Transverse colon (tissue), 4 donors: ENCODE measurements around the gene CPXM1. TPM values are rescaled to one million over a fixed set of nuclear protein-coding genes. Genes with fewer than 3 reads are reported as not detected.

Source experiments
- DNase-seq: peaks from one replicate; pipeline ENCODE4 v3.0.0-alpha.2; 2019
- H3K27ac ChIP-seq, 4 donors: fragments of 200-600 bp; sonication (generic); 2 replicates each; pipeline ENCODE4 v1.5.1; 2016 to 2018; ENCODE audit warnings: inconsistent platforms in 4 of 4
- H3K27me3 ChIP-seq: fragments of 200-600 bp; sonication (generic); 2 replicates; pipeline ENCODE4 v1.5.1; 2017; ENCODE audit warnings: inconsistent platforms
- H3K36me3 ChIP-seq, 4 donors: fragments of 200-600 bp; sonication (generic); 2 replicates each; pipeline ENCODE4 v1.5.1; 2017 to 2019; ENCODE audit warnings: inconsistent platforms in 4 of 4
- H3K4me1 ChIP-seq, 4 donors: fragments of 200-600 bp; sonication (generic); 2 replicates each; pipeline ENCODE4 v1.5.1; 2017 to 2020; ENCODE audit warnings: inconsistent platforms in 4 of 4
- H3K4me3 ChIP-seq, 4 donors: fragments of 200-600 bp; sonication (generic); 1 replicate in 1 of 4; 2 replicates in 3 of 4; pipeline versions ENCODE4 v1.5.1 to v1.6.1; 2017 to 2019; ENCODE audit warnings: inconsistent platforms in 4 of 4
- H3K9me3 ChIP-seq, 2 donors: fragments of 200-600 bp; sonication (generic); 2 replicates each; pipeline ENCODE4 v1.5.1; 2017 to 2019; ENCODE audit warnings: inconsistent platforms in 2 of 2
- CTCF ChIP-seq, 5 experiments: fragments of 200-600 bp in 3 of 5; fragments of 450-650 bp in 2 of 5; sonication (generic) in 3 of 5; IDR thresholded peaks; 1 replicate in 2 of 5; 2 replicates in 3 of 5; pipeline ENCODE4 v1.5.1; 2016 to 2017; ENCODE audit warnings: antibody characterized with exemption in 5 of 5, inconsistent platforms in 3 of 5, mild to moderate bottlenecking in 2 of 5, moderate library complexity in 1 of 5
- EP300 ChIP-seq: sonication (generic); formaldehyde crosslinking; IDR thresholded peaks from one replicate; pipeline ENCODE4 v1.6.1; 2017; ENCODE audit warnings: antibody characterized with exemption, low read depth
- POLR2A ChIP-seq: fragments of 450-650 bp; IDR thresholded peaks from one replicate; pipeline ENCODE4 v1.6.1; 2016; ENCODE audit warnings: antibody characterized with exemption, mild to moderate bottlenecking, moderate library complexity
- POLR2AphosphoS5 ChIP-seq, 3 donors: sonication (generic); formaldehyde crosslinking; IDR thresholded peaks; one replicate each; pipeline ENCODE4 v1.6.1; 2016; ENCODE audit warnings: antibody characterized with exemption in 3 of 3
- WGBS, 2 donors: methylation state at CpG; one replicate each; pipeline ENCODE4 v1.1.5; 2018; ENCODE audit warnings: low coverage in 1 of 2; 5-methylcytosine and 5-hydroxymethylcytosine counted together
- in situ Hi-C, 4 donors: fragments of 200-750 bp; cut with MboI; loops; one replicate each; pipeline versions ENCODE4 v1.15.0 to v1.15.1; 2017; ENCODE audit warnings: low sequenced_read_pairs in 3 of 4, low pct_ligation_motif_present in 1 of 4, low pct_unique_long_range_greater_than_20kb in 1 of 4
- intact Hi-C: fragments of 100-400 bp; cut with DNase I; formaldehyde crosslinking; loops from one replicate; pipeline ENCODE4 v1.15.1; 2023; ENCODE audit warnings: low total_unique reads
- total RNA-seq, 4 donors: library from RNA; depleted of rRNA; stranded (reverse); fragments of >200 nt; gene quantifications; one replicate each; pipeline ENCODE4 v1.1.0, GENCODE V29; 2016

CPXM1 gene
- total RNA-seq, 4 donors from 2014 or later, result 0.80 to 2.6 (median 1.0) TPM

GRCh38 chr20:2751878-2752566 is 48.4 kb downstream of the CPXM1 start:
- no peak for TF ChIP-seq CTCF (IDR thresholded peaks at IDR 0.05)
- no peak for TF ChIP-seq POLR2A
- no peak for TF ChIP-seq POLR2AphosphoS5 (IDR thresholded peaks at IDR 0.05)
- no peak for TF ChIP-seq EP300
- DNase-seq, result peak; percentile 50
- H3K36me3 ChIP-seq, result no peaks in the 10 kb centered on the region
- WGBS, 2 donors, result 1% methylated on average over 57 of the region's 93 CpGs; no CpG with 5 or more reads in 1 of the 2 donors
- in situ Hi-C loops, result no loop called here
- intact Hi-C loops, result no loop called here
- H3K4me3 ChIP-seq, result peak overlapping the region; percentile 18 to 44 (median 33)
- no peaks in the 10 kb centered on the region for H3K9me3 ChIP-seq
- peak overlapping the region; percentile 16 to 78 (median 52) for H3K27ac ChIP-seq
- peaks cover 12% of the 10 kb centered on the region for H3K27me3 ChIP-seq
- H3K4me1 ChIP-seq, result peaks cover 15 to 30% (median 29%) of the 10 kb centered on the region in 4 donors

- 4 to 11% methylated on average over 7 to 13 of the region's 26 CpGs for WGBS, 2 donors
- Histone ChIP-seq H3K27me3 (peaks cover 12% of the 10 kb centered on the region), H3K4me1 (peaks cover 15 to 30% (median 29%) of the 10 kb centered on the region in 4 donors), H3K27ac (peak overlapping the region; percentile 16 to 78 (median 52)), H3K36me3 (no peaks in the 10 kb centered on the region), H3K4me3 (peak overlapping the region; percentile 11 to 44 (median 28)), H3K9me3 (no peaks in the 10 kb centered on the region)
- no peak for DNase-seq
- intact Hi-C loops, result no loop called here
- in situ Hi-C loops, result no loop called here
- no peak for TF ChIP-seq POLR2A
- TF ChIP-seq POLR2AphosphoS5 (IDR thresholded peaks at IDR 0.05), result no peak
- TF ChIP-seq EP300, result no peak
- no peak for TF ChIP-seq CTCF (IDR thresholded peaks at IDR 0.05)
Observed at GRCh38 chr20:2751347-2751877, 49.0 kb downstream of the CPXM1 start.

- H3K36me3 ChIP-seq, result no peaks in the 10 kb centered on the region
- WGBS, 2 donors, result 6 to 9% methylated on average over 6 to 34 of the region's 34 CpGs
- peak overlapping the region; percentile 16 to 78 (median 52) for H3K27ac ChIP-seq
- TF ChIP-seq EP300 (no peak), POLR2AphosphoS5 (IDR thresholded peaks at IDR 0.05) (no peak), POLR2A (peak; percentile 4), CTCF (IDR thresholded peaks at IDR 0.05) (no peak)
- no peaks in the 10 kb centered on the region for H3K9me3 ChIP-seq
- peak; percentile 52 for DNase-seq
- H3K4me1 ChIP-seq, result peaks cover 15 to 30% (median 29%) of the 10 kb centered on the region in 4 donors
- peaks cover 12% of the 10 kb centered on the region for H3K27me3 ChIP-seq
- peak overlapping the region in 2 of 4 donors; percentile 39 to 44 for H3K4me3 ChIP-seq
- intact Hi-C loops (no loop called here), in situ Hi-C loops (no loop called here)
Observed at GRCh38 chr20:2750491-2751251, 49.8 kb downstream of the CPXM1 start.

GRCh38 chr20:2749951-2750490 is 50.4 kb downstream of the CPXM1 start:
- no peak overlapping the region for H3K4me3 ChIP-seq
- H3K36me3 ChIP-seq, result no peaks in the 10 kb centered on the region
- H3K27ac ChIP-seq, result peak overlapping the region in 1 of 4 donors; percentile 75
- 35% methylated on average over 30 of the region's 30 CpGs; no CpG with 5 or more reads in 1 of the 2 donors for WGBS, 2 donors
- in situ Hi-C loops (no loop called here), intact Hi-C loops (no loop called here)
- no peaks in the 10 kb centered on the region for H3K9me3 ChIP-seq
- H3K4me1 ChIP-seq, result peaks cover 15 to 30% (median 29%) of the 10 kb centered on the region in 4 donors
- TF ChIP-seq CTCF (IDR thresholded peaks at IDR 0.05) (no peak), POLR2AphosphoS5 (IDR thresholded peaks at IDR 0.05) (no peak), POLR2A (no peak), EP300 (no peak)
- H3K27me3 ChIP-seq, result peaks cover 12% of the 10 kb centered on the region
- DNase-seq, result peak; percentile 34
